Measurements from ENCODE around the gene CNST. TPM values are rescaled to one million over a fixed set of nuclear protein-coding genes. Genes with fewer than 3 reads are reported as not detected.

Gene CNST
- total RNA-seq, 1 experiment from 2014 or later, result 19.8 TPM

GRCh38 chr1:246658567-246658966 is 92.3 kb downstream of the CNST start:
- Histone ChIP-seq H2BK120ac (ENCODE audit: low read depth, low read length, poor library complexity, severe bottlenecking) (no peak overlapping the region), H3K9me3 (ENCODE audit: control insufficient read depth, low read depth, low read length) (no peaks in the 10 kb centered on the region), H3K79me2 (ENCODE audit: insufficient read depth, low read length) (no peaks in the 10 kb centered on the region), H3K56ac (ENCODE audit: insufficient read length, low read depth, low read length) (no peak overlapping the region), H3K27me3 (ENCODE audit: insufficient read depth, low read length) (no peaks in the 10 kb centered on the region), H3K27ac (ENCODE audit: insufficient read length, low read depth, low read length) (no peak overlapping the region), H3K4ac (ENCODE audit: low read depth, low read length) (no peak overlapping the region), H2BK15ac (ENCODE audit: low read depth, low read length) (no peak overlapping the region), H4K8ac (replicated peaks; ENCODE audit: insufficient read length, low read depth, low read length) (no peak overlapping the region), H3K23ac (ENCODE audit: insufficient read length, low read depth, low read length) (no peak overlapping the region), H4K5ac (ENCODE audit: insufficient read length, low read depth, low read length) (no peak overlapping the region), H3T11ph (ENCODE audit: low read length) (no peak overlapping the region), H4K20me1 (ENCODE audit: control insufficient read depth, insufficient read depth, insufficient read length) (no peaks in the 10 kb centered on the region), H2AFZ (ENCODE audit: low read length) (no peak overlapping the region), H3K9ac (ENCODE audit: extremely low read depth, insufficient read length, low read length) (no peak overlapping the region), H2BK12ac (ENCODE audit: insufficient read length, low read depth, low read length) (no peak overlapping the region), H2BK5ac (ENCODE audit: insufficient read length, low read length) (no peak overlapping the region), H3K18ac (ENCODE audit: insufficient read length, low read depth, low read length) (no peak overlapping the region), H3K14ac (ENCODE audit: insufficient read depth, low read length) (no peak overlapping the region), H3K4me1 (ENCODE audit: insufficient read depth, low read length) (no peaks in the 10 kb centered on the region), H4K91ac (ENCODE audit: insufficient read length, low read depth, low read length) (no peak overlapping the region), H2AK5ac (ENCODE audit: insufficient read length, low read length) (no peak overlapping the region), H3K23me2 (ENCODE audit: insufficient read length, low read depth, low read length, poor library complexity, severe bottlenecking) (no peaks in the 10 kb centered on the region), H3K79me1 (ENCODE audit: insufficient read depth, low read depth, low read length, poor library complexity, severe bottlenecking) (no peaks in the 10 kb centered on the region), H3K4me2 (ENCODE audit: insufficient read depth, insufficient read length, low read length) (no peak overlapping the region), H2BK20ac (ENCODE audit: low read depth, low read length, poor library complexity, severe bottlenecking) (no peak overlapping the region)
- no CpG with 5 or more reads among the region's 6 CpGs for WGBS (ENCODE audit: extremely low coverage, insufficient read length, low lambda C conversion rate)
- TF ChIP-seq CTCF (conservative IDR thresholded peaks at IDR 0.05), result no peak
- H3K27ac Mint-ChIP-seq, result peak overlapping the region in 2 of 3 experiments; percentile 13 to 36; a peak in 2 of 7 replicates
- no peak for DNase-seq
- H3K9me3 Mint-ChIP-seq, result no peaks in the 10 kb centered on the region
- H3K36me3 Mint-ChIP-seq (ENCODE audit: insufficient read depth in 1 of 3, low read depth in 3 of 3), result peaks cover 0 to 10% (median 3%) of the 10 kb centered on the region in 3 experiments; a peak in 4 of 7 replicates
- H3K4me3 Mint-ChIP-seq, result no peak overlapping the region
- no peaks in the 10 kb centered on the region for H3K27me3 Mint-ChIP-seq (ENCODE audit: low read depth)
- H3K4me1 Mint-ChIP-seq, result no peaks in the 10 kb centered on the region
